ENCODE data around the gene DYNLT1. TPM values are rescaled to one million over a fixed set of nuclear protein-coding genes. Genes with fewer than 3 reads are reported as not detected.
"Not testable (repeated sequence)": the region's sequence is repeated elsewhere in the genome, so short reads cannot be mapped to it uniquely, and the experiment has no call there.

DYNLT1 gene
- total and polyA plus RNA-seq, 4 experiments from 2014 or later: 78.8 to 105 (median 92.1) TPM

GRCh38 chr6:158635427-158636073, 9.0 kb downstream of the DYNLT1 start:
- H3K27ac Mint-ChIP-seq: peak overlapping the region; percentile 83 to 96 (median 94)
- no peak for DNase-seq
- H3K27me3 ChIP-seq (ENCODE audit: insufficient read depth, low read length): no peaks in the 10 kb centered on the region
- H3K4me3 Mint-ChIP-seq: peak overlapping the region in 6 of 8 donors; percentile 21 to 70 (median 60)
- peaks cover 59% of the 10 kb centered on the region for H3K36me3 ChIP-seq (ENCODE audit: insufficient read depth, low read length)
- H3K27ac ChIP-seq (ENCODE audit: low read depth, low read length): peak overlapping the region; percentile 32
- POLR2A ChIA-PET (ENCODE audit: partially characterized antibody): interaction anchor here (0.8 to 2.1 kb wide), 3 partner anchors 10 to 18 kb away, joined by 3 to 22 read pairs (median 3); partner anchors contain the start of gene DYNLT1
- CTCF ChIA-PET (ENCODE audit: partially characterized antibody): interaction anchor here (1.0 kb wide), 1 partner anchor 24 kb away, joined by 4 read pairs; no protein-coding TSS in a partner anchor
- H3K27me3 Mint-ChIP-seq: no peaks in the 10 kb centered on the region
- H3K9me3 Mint-ChIP-seq: no peaks in the 10 kb centered on the region
- peaks cover 67% of the 10 kb centered on the region for H3K4me1 ChIP-seq (ENCODE audit: insufficient read depth, low read length)
- peaks cover 65 to 82% of the 10 kb centered on the region in 2 donors for H3K36me3 Mint-ChIP-seq
- intact Hi-C loops (cut with micrococcal nuclease): loop anchor here (2.0 kb wide), 1 partner anchor 13 kb away; no protein-coding TSS in a partner anchor
- no peaks in the 10 kb centered on the region for H3K9me3 ChIP-seq (ENCODE audit: control insufficient read depth in 1 of 2, low read length in 2 of 2)
- peaks cover 42 to 70% (median 58%) of the 10 kb centered on the region in 4 donors for H3K4me1 Mint-ChIP-seq
- H3K4me3 ChIP-seq (ENCODE audit: low read length in 2 of 2): no peak overlapping the region

- Histone ChIP-seq H3K27me3 (ENCODE audit: insufficient read depth, low read length) (no peaks in the 10 kb centered on the region), H3K4me3 (ENCODE audit: low read length in 2 of 2) (no peak overlapping the region), H3K27ac (ENCODE audit: low read depth, low read length) (peak overlapping the region; percentile 32), H3K36me3 (ENCODE audit: insufficient read depth, low read length) (peaks cover 62% of the 10 kb centered on the region), H3K9me3 (ENCODE audit: control insufficient read depth in 1 of 2, low read length in 2 of 2) (no peaks in the 10 kb centered on the region), H3K4me1 (ENCODE audit: insufficient read depth, low read length) (peaks cover 60% of the 10 kb centered on the region)
- peak in 4 of 5 donors; percentile 68 to 70 (median 70) for DNase-seq
- intact Hi-C loops (cut with micrococcal nuclease): loop anchor here (1.0 to 2.0 kb wide), 2 partner anchors 8 to 14 kb away; no protein-coding TSS in a partner anchor
- Mint-ChIP-seq H3K4me3 (peak overlapping the region in 5 of 8 donors; percentile 55 to 70 (median 63)), H3K4me1 (peaks cover 38 to 63% (median 53%) of the 10 kb centered on the region in 4 donors), H3K36me3 (peaks cover 61 to 79% of the 10 kb centered on the region in 2 donors), H3K27ac (peak overlapping the region; percentile 83 to 96 (median 94)), H3K9me3 (no peaks in the 10 kb centered on the region), H3K27me3 (no peaks in the 10 kb centered on the region)
- ChIA-PET POLR2A (ENCODE audit: partially characterized antibody) (interaction anchor here (0.9 to 2.1 kb wide), 4 partner anchors 10 to 15 kb away, joined by 3 to 22 read pairs (median 5); partner anchors contain the start of genes DYNLT1 and SYTL3), CTCF (ENCODE audit: partially characterized antibody) (interaction anchor here (1.0 kb wide), 1 partner anchor 25 kb away, joined by 4 read pairs; no protein-coding TSS in a partner anchor)
Observed at GRCh38 chr6:158634695-158635426, 9.7 kb downstream of the DYNLT1 start.

DNA sequence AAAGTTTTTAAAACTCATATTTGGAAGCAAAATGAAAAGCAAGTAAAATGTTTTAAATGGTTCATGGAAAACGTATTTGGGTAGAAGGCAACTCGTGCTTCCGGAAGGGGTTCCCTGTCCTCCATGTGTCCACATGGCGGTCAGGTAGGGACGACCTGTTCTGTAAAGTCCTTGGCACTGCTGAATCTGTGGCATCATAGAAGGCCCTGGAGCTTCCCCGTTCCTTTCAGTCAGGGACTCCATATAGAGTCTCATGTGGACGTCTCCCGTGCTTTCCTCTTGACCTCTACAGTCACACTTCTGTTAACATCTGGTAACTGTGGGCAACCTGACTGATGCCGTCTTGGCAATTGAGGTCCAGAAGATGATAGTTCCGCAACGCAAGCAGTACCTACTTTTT, 11.4 kb downstream of the DYNLT1 start:
- Histone ChIP-seq H3K27ac (ENCODE audit: low read depth, low read length) (no peak overlapping the region), H3K4me1 (ENCODE audit: insufficient read depth, low read length) (peaks cover 43% of the 10 kb centered on the region), H3K4me3 (ENCODE audit: low read length in 2 of 2) (no peak overlapping the region), H3K36me3 (ENCODE audit: insufficient read depth, low read length) (peaks cover 60% of the 10 kb centered on the region), H3K27me3 (ENCODE audit: insufficient read depth, low read length) (no peaks in the 10 kb centered on the region), H3K9me3 (ENCODE audit: control insufficient read depth in 1 of 2, low read length in 2 of 2) (no peaks in the 10 kb centered on the region)
- Mint-ChIP-seq H3K36me3 (peaks cover 51 to 82% of the 10 kb centered on the region in 2 donors), H3K27ac (peak overlapping the region in 6 of 7 donors; percentile 75 to 90 (median 84)), H3K9me3 (no peaks in the 10 kb centered on the region), H3K4me3 (no peak overlapping the region), H3K4me1 (peaks cover 29 to 52% (median 43%) of the 10 kb centered on the region in 4 donors), H3K27me3 (no peaks in the 10 kb centered on the region)
- ChIA-PET CTCF (ENCODE audit: partially characterized antibody) (interaction anchor here (1.0 kb wide), 1 partner anchor 58 kb away, joined by 6 read pairs; no protein-coding TSS in a partner anchor), POLR2A (ENCODE audit: partially characterized antibody) (interaction anchor here (1.1 to 1.6 kb wide), 2 partner anchors 11 to 20 kb away, joined by 5 to 11 read pairs; partner anchors contain the start of gene DYNLT1)
- intact Hi-C loops (cut with micrococcal nuclease): no loop called here
- no peak for DNase-seq

GRCh38 chr6:158632538-158633119, 11.9 kb downstream of the DYNLT1 start:
- Mint-ChIP-seq H3K4me1 (peaks cover 27 to 52% (median 44%) of the 10 kb centered on the region in 4 donors), H3K27ac (peak overlapping the region; percentile 57 to 94 (median 83)), H3K36me3 (peaks cover 55 to 85% of the 10 kb centered on the region in 2 donors)
- H3K27ac ChIP-seq (ENCODE audit: low read depth, low read length); H3K27me3 ChIP-seq (ENCODE audit: insufficient read depth, low read length); DNase-seq; H3K9me3 Mint-ChIP-seq; H3K4me3 ChIP-seq (ENCODE audit: low read length in 2 of 2); H3K9me3 ChIP-seq (ENCODE audit: control insufficient read depth in 1 of 2, low read length in 2 of 2); H3K27me3 Mint-ChIP-seq; H3K4me3 Mint-ChIP-seq; intact Hi-C loops (cut with micrococcal nuclease): not testable (repeated sequence)
- POLR2A ChIA-PET (ENCODE audit: partially characterized antibody): interaction anchor here (1.1 to 1.6 kb wide), 2 partner anchors 11 to 20 kb away, joined by 5 to 11 read pairs; partner anchors contain the start of gene DYNLT1
- CTCF ChIA-PET (ENCODE audit: partially characterized antibody): interaction anchor here (1.0 kb wide), 1 partner anchor 59 kb away, joined by 6 read pairs; no protein-coding TSS in a partner anchor
- peaks cover 63% of the 10 kb centered on the region for H3K36me3 ChIP-seq (ENCODE audit: insufficient read depth, low read length)
- H3K4me1 ChIP-seq (ENCODE audit: insufficient read depth, low read length): peaks cover 39% of the 10 kb centered on the region

DNA sequence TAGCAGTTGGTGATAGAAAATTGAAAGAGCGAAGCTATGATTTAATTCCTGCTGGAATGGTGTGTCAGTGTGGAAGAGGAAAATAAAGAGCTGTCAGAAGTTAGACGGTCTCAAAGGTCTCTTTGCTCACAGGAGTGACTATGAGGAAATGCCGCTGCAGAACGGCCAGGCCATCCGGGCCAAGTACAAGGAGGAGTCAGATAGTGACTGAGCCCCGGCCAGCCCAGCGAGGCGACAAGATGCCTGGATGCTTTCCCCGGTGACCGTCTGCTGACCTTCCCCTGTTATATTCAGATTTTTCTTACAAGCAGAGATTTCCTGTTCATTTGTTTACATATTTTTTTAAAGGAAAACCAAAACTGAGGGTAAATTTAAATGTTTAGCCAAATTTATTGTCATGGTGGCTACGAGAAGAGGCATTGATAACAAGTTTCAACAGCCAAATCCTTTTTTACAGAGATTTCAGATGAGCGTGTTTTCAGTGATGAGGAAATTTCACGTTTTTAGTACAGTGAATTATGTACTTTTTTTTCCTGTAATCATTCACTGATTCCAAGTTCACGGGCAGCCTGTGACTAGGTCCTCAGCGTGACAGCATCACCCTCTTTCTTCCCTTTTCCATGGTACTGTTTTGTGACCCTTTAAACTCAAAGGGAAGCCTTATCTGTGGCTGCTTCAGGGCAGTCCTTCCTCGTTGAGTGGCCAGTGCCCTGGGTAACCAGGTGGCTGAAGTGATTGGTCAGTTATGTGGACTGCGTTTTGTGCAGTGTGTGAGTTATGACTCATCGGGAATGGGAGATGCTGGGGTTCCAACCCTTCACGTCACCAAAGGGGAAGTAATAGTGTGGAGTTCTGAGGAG, 12.6 kb downstream of the DYNLT1 start:
- H3K27ac Mint-ChIP-seq: peak overlapping the region; percentile 68 to 96 (median 94)
- Histone ChIP-seq H3K27ac (ENCODE audit: low read depth, low read length) (no peak overlapping the region), H3K4me1 (ENCODE audit: insufficient read depth, low read length) (peaks cover 31% of the 10 kb centered on the region), H3K36me3 (ENCODE audit: insufficient read depth, low read length) (peaks cover 63% of the 10 kb centered on the region), H3K4me3 (ENCODE audit: low read length in 2 of 2) (no peak overlapping the region), H3K9me3 (ENCODE audit: control insufficient read depth in 1 of 2, low read length in 2 of 2) (no peaks in the 10 kb centered on the region), H3K27me3 (ENCODE audit: insufficient read depth, low read length) (no peaks in the 10 kb centered on the region)
- no peak overlapping the region for H3K4me3 Mint-ChIP-seq
- ChIA-PET POLR2A (ENCODE audit: partially characterized antibody) (interaction anchor here (1.1 to 1.6 kb wide), 2 partner anchors 12 to 21 kb away, joined by 5 to 11 read pairs; partner anchors contain the start of gene DYNLT1), CTCF (ENCODE audit: partially characterized antibody) (interaction anchor here (2.8 kb wide), 1 partner anchor 59 kb away, joined by 20 read pairs; no protein-coding TSS in a partner anchor)
- H3K27me3 Mint-ChIP-seq: no peaks in the 10 kb centered on the region
- DNase-seq: peak in 1 of 5 donors; percentile 12
- intact Hi-C loops (cut with micrococcal nuclease): no loop called here
- peaks cover 55 to 85% of the 10 kb centered on the region in 2 donors for H3K36me3 Mint-ChIP-seq
- H3K9me3 Mint-ChIP-seq: no peaks in the 10 kb centered on the region
- peaks cover 24 to 52% (median 40%) of the 10 kb centered on the region in 4 donors for H3K4me1 Mint-ChIP-seq

All from CD4-positive, alpha-beta memory T cell (primary cell).